CD4-positive, alpha-beta T cell treated with Interleukin-12 subunit alpha and Interleukin-12 subunit beta, for 1 hour (primary cell): ENCODE data around the gene FAM107B.

Source experiments
- DNase-seq: peaks from one replicate; pipeline ENCODE4 v3.0.0-alpha.2; 2020

FAM107B gene

GRCh38 chr10:14571866-14572507 lies 202.7 kb downstream of the FAM107B start:
- DNase-seq, result peak; percentile 85

GRCh38 chr10:14570800-14571199 lies 203.9 kb downstream of the FAM107B start:
- DNase-seq, result peak; percentile 52

- DNase-seq, result peak; percentile 76
Observed at GRCh38 chr10:14569274-14570060, 205.2 kb downstream of the FAM107B start.

- DNase-seq, result no peak
Observed at GRCh38 chr10:14567421-14567820, 207.3 kb downstream of the FAM107B start.

GRCh38 chr10:14566498-14566897 lies 208.2 kb downstream of the FAM107B start:
- DNase-seq, result no peak

- no peak for DNase-seq
Observed at GRCh38 chr10:14565199-14565598, 209.5 kb downstream of the FAM107B start.

- peak; percentile 81 for DNase-seq
Observed at GRCh38 chr10:14564268-14564744, 210.4 kb downstream of the FAM107B start.

- no peak for DNase-seq
Observed at GRCh38 chr10:14563359-14563940, 211.2 kb downstream of the FAM107B start.

- DNase-seq, result no peak
Observed at GRCh38 chr10:14563076-14563336, 211.7 kb downstream of the FAM107B start.

GRCh38 chr10:14562218-14563075 lies 212.2 kb downstream of the FAM107B start:
- DNase-seq, result peak; percentile 55

- DNase-seq, result peak; percentile 78
Observed at GRCh38 chr10:14560791-14561765, 213.6 kb downstream of the FAM107B start.

GRCh38 chr10:14560274-14560673 lies 214.4 kb downstream of the FAM107B start:
- DNase-seq, result peak; percentile 76

- no peak for DNase-seq
Observed at GRCh38 chr10:14558025-14558424, 216.7 kb downstream of the FAM107B start.

- no peak for DNase-seq
Observed at GRCh38 chr10:14557567-14557966, 217.1 kb downstream of the FAM107B start.

GRCh38 chr10:14556285-14556956 lies 218.3 kb downstream of the FAM107B start:
- DNase-seq, result peak; percentile 72

- no peak for DNase-seq
Observed at GRCh38 chr10:14555807-14556206, 218.9 kb downstream of the FAM107B start.

- DNase-seq, result peak; percentile 55
Observed at GRCh38 chr10:14554491-14555205, 220.0 kb downstream of the FAM107B start.

GRCh38 chr10:14554091-14554490 lies 220.6 kb downstream of the FAM107B start:
- DNase-seq, result no peak

- no peak for DNase-seq
Observed at GRCh38 chr10:14553448-14553847, 221.2 kb downstream of the FAM107B start.

- no peak for DNase-seq
Observed at GRCh38 chr10:14552015-14552414, 222.7 kb downstream of the FAM107B start.
